Mucosa of rectum (tissue), 2 donors: Measurements from ENCODE around the gene EPHB1.
"Not testable (repeated sequence)": the region's sequence is repeated elsewhere in the genome, so short reads cannot be mapped to it uniquely, and the experiment has no call there.

Experiments used
- H3K27ac ChIP-seq, 2 donors: one replicate each; pipeline ENCODE4 v1.7.0; 2013; ENCODE audit warnings: inconsistent platforms in 2 of 2, low read depth in 2 of 2, low read length in 2 of 2
- H3K27me3 ChIP-seq, 2 donors: one replicate each; pipeline ENCODE4 v1.7.0; 2013; ENCODE audit warnings: low read length in 2 of 2; ENCODE audit not compliant: control insufficient read depth in 2 of 2, insufficient read depth in 2 of 2
- H3K36me3 ChIP-seq, 2 donors: one replicate each; pipeline ENCODE4 v1.7.0; 2013; ENCODE audit warnings: low read length in 2 of 2; ENCODE audit not compliant: control insufficient read depth in 2 of 2, insufficient read depth in 2 of 2
- H3K4me1 ChIP-seq, 2 donors: one replicate each; pipeline ENCODE4 v1.7.0; 2013; ENCODE audit warnings: low read length in 2 of 2, mild to moderate bottlenecking in 1 of 2; ENCODE audit not compliant: control insufficient read depth in 2 of 2, insufficient read depth in 2 of 2
- H3K4me3 ChIP-seq, 2 donors: one replicate each; pipeline ENCODE4 v1.7.0; 2013; ENCODE audit warnings: low read length in 2 of 2
- H3K9ac ChIP-seq, 2 donors: one replicate each; pipeline ENCODE4 v1.7.0; 2013; ENCODE audit warnings: low read length in 2 of 2, low read depth in 1 of 2, mild to moderate bottlenecking in 1 of 2
- H3K9me3 ChIP-seq, 2 donors: one replicate each; pipeline ENCODE4 v1.7.0; 2013; ENCODE audit warnings: low read length in 2 of 2; ENCODE audit not compliant: control insufficient read depth in 2 of 2
- donor health status: healthy.
- donor health status: Normal muscosa, but diverticular disease.

EPHB1 gene

DNA sequence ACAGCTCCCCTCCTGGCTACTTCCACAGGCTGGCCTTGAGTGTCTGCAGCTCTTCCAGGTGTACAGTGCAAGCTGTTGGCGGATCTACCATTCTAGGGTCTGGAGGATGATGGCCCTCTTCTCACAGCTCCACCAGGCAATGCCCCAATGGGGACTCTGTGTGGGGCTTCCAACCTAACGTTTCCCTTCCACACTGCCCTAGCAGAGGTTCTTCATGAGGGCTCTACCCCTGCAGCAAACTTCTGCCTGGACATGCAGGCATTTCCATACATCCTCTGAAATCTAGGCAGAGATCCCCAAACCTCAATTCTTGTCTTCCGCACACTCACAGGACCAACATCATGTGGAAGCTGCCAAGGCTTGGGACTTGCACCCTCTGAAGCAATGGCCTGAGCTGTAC lies 438.4 kb downstream of the EPHB1 start:
- not testable (repeated sequence) for H3K4me1 ChIP-seq, H3K4me3 ChIP-seq, H3K27ac ChIP-seq, H3K9ac ChIP-seq, H3K9me3 ChIP-seq, H3K27me3 ChIP-seq, H3K36me3 ChIP-seq

DNA sequence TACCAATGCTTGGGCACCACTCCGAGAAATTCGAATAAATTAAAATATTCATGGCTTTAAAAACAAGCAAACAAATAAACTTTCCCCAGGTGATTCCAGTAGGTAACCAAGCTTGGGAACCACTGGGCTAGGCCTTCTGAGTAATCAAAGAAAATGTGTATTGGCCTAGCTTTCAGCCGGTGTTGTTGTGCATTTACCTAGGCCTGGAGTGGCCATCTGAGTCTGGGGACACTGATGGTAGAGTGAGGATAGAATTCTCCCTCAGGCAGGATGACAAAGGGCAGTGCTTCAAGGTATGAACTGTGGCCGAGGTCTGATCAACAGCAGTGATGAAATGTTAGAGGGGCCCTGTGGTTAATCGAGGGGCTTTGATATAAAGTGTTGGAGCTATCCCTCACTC lies 440.5 kb downstream of the EPHB1 start:
- Histone ChIP-seq H3K27me3 (no peaks in the 10 kb centered on the region), H3K9me3 (no peaks in the 10 kb centered on the region), H3K4me1 (no peaks in the 10 kb centered on the region), H3K27ac (no peak overlapping the region), H3K9ac (no peak overlapping the region), H3K36me3 (no peaks in the 10 kb centered on the region), H3K4me3 (no peak overlapping the region)

DNA sequence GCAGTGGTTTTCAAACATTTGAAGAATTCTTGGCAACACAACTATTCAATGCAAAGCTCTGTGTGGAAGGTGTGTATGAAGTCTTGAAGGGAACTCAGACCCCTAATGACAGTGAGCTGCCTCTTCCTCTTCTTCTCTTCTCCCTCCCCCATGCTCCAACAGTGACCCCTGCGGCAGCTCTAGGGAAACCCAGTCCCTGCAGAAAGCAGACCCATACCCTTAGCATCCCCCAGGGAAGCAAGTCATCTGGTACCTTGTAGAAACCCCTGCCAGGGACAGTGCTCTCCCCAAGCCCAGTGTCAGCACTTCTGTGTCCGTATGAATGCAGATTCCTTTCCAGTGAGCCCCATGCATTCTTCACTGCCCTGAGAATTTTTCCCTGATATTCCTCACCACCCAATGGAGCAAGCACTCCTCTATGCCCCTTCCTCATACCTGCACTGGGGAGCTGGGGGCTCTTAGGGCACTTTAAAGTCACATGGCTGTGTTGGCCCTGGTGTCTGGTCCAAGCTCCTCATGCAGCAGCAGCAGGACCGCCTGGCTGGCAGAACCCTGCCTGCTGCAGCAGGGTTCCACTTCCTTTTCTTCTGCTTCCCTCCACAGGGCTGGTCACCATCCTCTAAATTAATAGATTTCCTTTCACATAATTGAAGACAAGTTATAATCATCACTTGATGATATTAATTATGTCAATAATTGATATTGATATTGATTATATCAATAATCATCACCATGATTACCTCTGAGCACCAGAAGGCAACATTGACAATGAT lies 442.5 kb downstream of the EPHB1 start:
- Histone ChIP-seq H3K36me3 (no peaks in the 10 kb centered on the region), H3K9me3 (no peaks in the 10 kb centered on the region), H3K4me3 (no peak overlapping the region), H3K4me1 (no peaks in the 10 kb centered on the region), H3K27ac (no peak overlapping the region), H3K27me3 (no peaks in the 10 kb centered on the region), H3K9ac (no peak overlapping the region)

DNA sequence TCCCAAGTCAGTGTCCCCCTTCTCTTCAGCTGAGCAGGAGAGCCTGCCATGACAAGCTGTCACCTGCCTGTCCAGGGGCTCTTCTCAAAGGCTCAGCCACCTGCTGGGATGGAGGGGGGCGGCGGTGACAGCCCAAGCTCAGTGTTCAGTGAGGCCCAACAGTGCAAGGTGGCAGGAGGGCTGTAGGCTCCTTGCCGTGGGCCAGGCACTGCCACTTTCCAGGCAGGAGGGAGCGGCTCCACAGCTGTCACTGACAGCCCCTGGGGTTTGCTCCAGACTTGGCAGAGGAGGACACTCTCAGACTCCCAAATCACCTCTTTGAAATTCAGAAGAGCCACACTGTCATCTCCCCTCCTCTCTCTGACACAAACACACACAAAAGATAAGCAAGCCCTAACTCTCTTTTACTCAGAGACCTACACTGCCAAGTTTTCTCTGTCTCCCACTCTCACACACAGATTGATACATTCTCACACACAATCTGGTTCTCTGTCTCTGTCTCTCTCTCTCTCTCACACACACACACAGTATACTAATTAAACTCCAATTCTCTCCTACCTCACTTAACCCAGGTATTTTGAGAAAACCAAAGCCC lies 443.3 kb downstream of the EPHB1 start:
- H3K36me3 ChIP-seq: no peaks in the 10 kb centered on the region
- H3K9ac ChIP-seq: no peak overlapping the region
- no peaks in the 10 kb centered on the region for H3K27me3 ChIP-seq
- no peaks in the 10 kb centered on the region for H3K4me1 ChIP-seq
- no peaks in the 10 kb centered on the region for H3K9me3 ChIP-seq
- H3K4me3 ChIP-seq: no peak overlapping the region
- H3K27ac ChIP-seq: no peak overlapping the region

DNA sequence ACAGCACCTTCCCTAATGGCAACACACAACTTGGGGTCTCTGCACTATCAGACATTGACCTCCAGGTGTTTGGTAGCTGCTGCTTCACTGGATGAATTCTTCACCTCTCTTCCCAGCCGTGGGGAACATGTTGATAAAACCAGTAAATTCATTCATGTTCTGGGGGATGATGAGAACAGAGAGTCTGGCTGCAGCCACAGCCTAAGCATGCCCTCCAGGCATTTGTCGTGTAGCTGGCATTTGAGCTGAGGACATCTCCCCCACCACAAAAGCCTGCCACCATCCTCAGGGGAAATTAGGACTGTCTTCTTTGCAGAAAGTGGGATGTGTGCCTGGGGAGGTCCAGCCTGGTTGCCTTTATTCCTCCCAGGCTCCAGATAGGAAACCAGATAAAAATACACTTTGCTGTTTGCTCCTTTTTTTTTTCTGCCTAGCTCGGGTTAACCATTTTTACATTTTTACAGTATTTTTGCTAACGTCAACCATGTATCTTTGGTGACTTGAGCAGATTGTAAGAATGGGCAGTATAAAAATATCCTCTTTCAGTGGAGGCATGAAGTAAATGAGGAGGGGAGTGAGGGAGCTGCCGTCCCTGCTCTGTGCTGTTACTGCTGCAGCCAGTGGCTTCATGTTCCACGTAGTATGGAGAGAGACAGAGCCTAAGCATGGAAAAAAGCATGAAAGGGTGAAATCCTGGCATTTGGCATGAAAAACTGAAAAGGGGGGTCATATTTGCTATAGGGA lies 444.0 kb downstream of the EPHB1 start:
- no peak overlapping the region for H3K9ac ChIP-seq
- no peaks in the 10 kb centered on the region for H3K4me1 ChIP-seq
- no peaks in the 10 kb centered on the region for H3K27me3 ChIP-seq
- no peak overlapping the region for H3K4me3 ChIP-seq
- no peak overlapping the region for H3K27ac ChIP-seq
- no peaks in the 10 kb centered on the region for H3K36me3 ChIP-seq
- no peaks in the 10 kb centered on the region for H3K9me3 ChIP-seq

DNA sequence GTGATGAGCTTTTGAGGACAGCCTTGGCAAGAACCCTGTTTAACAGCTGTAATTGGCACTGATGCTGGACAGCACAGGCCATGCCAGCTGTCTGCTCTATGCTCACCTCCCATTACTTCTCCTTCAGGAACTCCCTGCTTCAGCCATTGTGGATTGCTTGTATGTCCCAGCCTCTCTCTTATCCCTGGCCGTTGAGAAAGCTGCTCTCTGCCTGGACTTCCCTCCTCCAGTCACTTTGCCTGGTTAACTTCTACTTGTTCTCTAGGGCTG lies 444.5 kb downstream of the EPHB1 start:
- H3K9me3 ChIP-seq: no peaks in the 10 kb centered on the region
- H3K27ac ChIP-seq: no peak overlapping the region
- H3K4me3 ChIP-seq: no peak overlapping the region
- no peaks in the 10 kb centered on the region for H3K4me1 ChIP-seq
- no peak overlapping the region for H3K9ac ChIP-seq
- no peaks in the 10 kb centered on the region for H3K36me3 ChIP-seq
- no peaks in the 10 kb centered on the region for H3K27me3 ChIP-seq

DNA sequence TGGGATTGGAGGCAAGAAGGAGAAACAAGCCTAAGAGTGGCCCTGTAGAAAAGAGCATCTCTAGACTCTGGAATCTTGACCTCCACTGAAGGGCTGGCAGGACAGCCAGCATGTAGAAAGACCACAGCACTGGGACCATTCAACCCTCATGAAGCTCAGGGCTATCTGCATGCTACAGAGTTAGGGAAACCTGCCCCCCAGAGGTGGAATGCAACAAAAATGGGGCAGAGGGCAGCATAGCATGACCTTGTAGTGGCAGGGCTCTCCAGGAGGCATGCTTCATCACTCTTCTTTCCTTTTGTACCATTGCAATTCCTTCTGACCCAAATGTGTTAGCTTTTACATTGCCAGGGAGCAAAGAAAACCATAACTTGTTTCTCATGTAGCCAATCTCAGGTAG lies 445.4 kb downstream of the EPHB1 start:
- H3K9me3 ChIP-seq: no peaks in the 10 kb centered on the region
- H3K4me3 ChIP-seq: no peak overlapping the region
- H3K36me3 ChIP-seq: no peaks in the 10 kb centered on the region
- H3K27ac ChIP-seq: no peak overlapping the region
- H3K9ac ChIP-seq: no peak overlapping the region
- no peaks in the 10 kb centered on the region for H3K27me3 ChIP-seq
- no peaks in the 10 kb centered on the region for H3K4me1 ChIP-seq

DNA sequence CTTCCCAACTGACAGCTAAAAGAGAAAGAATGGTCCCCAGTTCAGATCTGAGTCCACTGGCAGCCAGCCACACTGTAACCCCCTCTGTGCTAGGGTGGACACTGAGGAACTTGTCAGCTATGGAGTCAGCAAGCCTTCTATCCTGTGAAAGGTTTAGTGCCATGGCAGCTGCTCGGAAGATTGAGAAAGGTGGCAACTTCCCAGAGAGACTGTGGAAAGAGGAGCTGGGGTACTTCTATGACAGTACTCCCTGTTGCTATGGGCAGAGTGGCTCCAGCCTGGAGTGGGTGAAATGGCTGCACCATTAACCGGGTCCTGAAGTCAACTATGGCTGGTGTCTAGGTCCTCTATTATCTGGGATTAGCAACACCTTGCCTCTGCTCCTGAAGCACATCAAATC lies 447.2 kb downstream of the EPHB1 start:
- no peak overlapping the region for H3K27ac ChIP-seq
- no peaks in the 10 kb centered on the region for H3K4me1 ChIP-seq
- H3K4me3 ChIP-seq: no peak overlapping the region
- no peak overlapping the region for H3K9ac ChIP-seq
- no peaks in the 10 kb centered on the region for H3K27me3 ChIP-seq
- H3K9me3 ChIP-seq: no peaks in the 10 kb centered on the region
- no peaks in the 10 kb centered on the region for H3K36me3 ChIP-seq

DNA sequence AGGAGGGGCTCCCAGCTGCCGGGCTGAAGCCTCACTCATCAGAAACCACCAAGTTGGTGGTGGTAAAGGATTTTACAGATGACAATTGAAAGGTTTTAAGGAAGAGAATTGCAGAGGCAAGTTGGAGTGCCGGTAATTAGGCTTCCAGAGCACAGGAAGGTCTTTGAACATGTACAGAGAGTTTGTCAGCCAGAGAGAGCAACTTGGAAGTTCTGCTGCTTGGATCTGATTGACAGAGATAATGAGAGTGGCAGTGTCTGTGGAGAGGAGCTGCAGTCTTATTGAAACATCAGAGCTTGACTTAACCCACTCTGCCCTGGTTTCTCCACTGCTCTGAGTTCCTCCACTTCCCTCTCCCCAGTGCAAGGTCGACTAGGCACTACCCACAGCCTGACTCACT lies 448.6 kb downstream of the EPHB1 start:
- H3K27me3 ChIP-seq: no peaks in the 10 kb centered on the region
- no peaks in the 10 kb centered on the region for H3K9me3 ChIP-seq
- no peak overlapping the region for H3K27ac ChIP-seq
- H3K9ac ChIP-seq: no peak overlapping the region
- H3K36me3 ChIP-seq: no peaks in the 10 kb centered on the region
- no peak overlapping the region for H3K4me3 ChIP-seq
- no peaks in the 10 kb centered on the region for H3K4me1 ChIP-seq

DNA sequence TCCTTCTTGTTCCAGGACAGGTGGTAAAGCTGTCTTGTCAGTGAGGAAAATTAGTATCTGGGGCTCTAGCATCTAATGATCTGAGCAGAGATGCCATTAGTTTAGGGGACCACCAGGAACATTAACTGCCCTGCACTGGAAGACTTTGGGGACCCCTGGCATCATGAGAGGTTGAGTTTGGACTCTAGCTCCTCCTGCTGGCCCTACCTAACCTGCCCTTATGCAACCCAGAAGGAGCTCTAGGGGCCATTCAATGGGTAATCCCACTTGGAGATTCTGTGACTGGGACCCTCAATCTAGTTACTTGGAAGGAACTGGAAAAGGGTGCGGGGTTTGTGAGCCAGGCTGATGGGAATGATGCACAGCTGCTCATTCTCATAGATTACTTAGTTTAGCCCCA lies 451.0 kb downstream of the EPHB1 start:
- no peaks in the 10 kb centered on the region for H3K4me1 ChIP-seq
- H3K27me3 ChIP-seq: no peaks in the 10 kb centered on the region
- no peak overlapping the region for H3K9ac ChIP-seq
- no peak overlapping the region for H3K27ac ChIP-seq
- H3K4me3 ChIP-seq: no peak overlapping the region
- H3K9me3 ChIP-seq: no peaks in the 10 kb centered on the region
- no peaks in the 10 kb centered on the region for H3K36me3 ChIP-seq
